NCI-H524 (cell line): ENCODE data around the gene VTCN1.

Experiments used
- DNase-seq, 2 experiments: peaks; one replicate each; lab custom pipeline; 2025; lab: John Stamatoyannopoulos, UW

VTCN1 gene

GRCh38 chr1:117208580-117208979, 2.1 kb downstream of the VTCN1 start:
- no peak for DNase-seq

- DNase-seq, result no peak
These were observed 5.4 kb downstream of the VTCN1 start for GRCh38 chr1:117205368-117205767.

GRCh38 chr1:117201808-117202207, 8.9 kb downstream of the VTCN1 start:
- DNase-seq, result no peak

- DNase-seq, result no peak
These were observed 12.6 kb downstream of the VTCN1 start for GRCh38 chr1:117198097-117198496.

GRCh38 chr1:117189726-117190125, 21.0 kb downstream of the VTCN1 start:
- DNase-seq, result no peak

- DNase-seq, result no peak
These were observed 21.8 kb downstream of the VTCN1 start for GRCh38 chr1:117188816-117189437.

- DNase-seq, result no peak
These were observed 22.4 kb downstream of the VTCN1 start for GRCh38 chr1:117188170-117188815.

GRCh38 chr1:117183112-117183511, 27.6 kb downstream of the VTCN1 start:
- no peak for DNase-seq

GRCh38 chr1:117182319-117182718, 28.4 kb downstream of the VTCN1 start:
- no peak for DNase-seq

GRCh38 chr1:117181630-117182041, 29.1 kb downstream of the VTCN1 start:
- DNase-seq, result no peak

- DNase-seq, result no peak
These were observed 30.4 kb downstream of the VTCN1 start for GRCh38 chr1:117180147-117180967.

GRCh38 chr1:117179471-117179870, 31.3 kb downstream of the VTCN1 start:
- peak in 1 of 2 experiments; percentile 45 for DNase-seq

GRCh38 chr1:117178756-117179155, 32.0 kb downstream of the VTCN1 start:
- DNase-seq, result no peak

- DNase-seq, result no peak
These were observed 33.4 kb downstream of the VTCN1 start for GRCh38 chr1:117177376-117177775.

- no peak for DNase-seq
These were observed 34.1 kb downstream of the VTCN1 start for GRCh38 chr1:117176579-117176978.

GRCh38 chr1:117174851-117175250, 35.9 kb downstream of the VTCN1 start:
- no peak for DNase-seq

- peak; percentile 85 to 92 for DNase-seq
These were observed 37.0 kb downstream of the VTCN1 start for GRCh38 chr1:117173691-117174090.

- DNase-seq, result no peak
These were observed 37.7 kb downstream of the VTCN1 start for GRCh38 chr1:117173006-117173405.

GRCh38 chr1:117171900-117172511, 38.7 kb downstream of the VTCN1 start:
- DNase-seq, result peak; percentile 20 to 76

GRCh38 chr1:117169871-117170596, 40.7 kb downstream of the VTCN1 start:
- no peak for DNase-seq

- DNase-seq, result no peak
These were observed 43.3 kb downstream of the VTCN1 start for GRCh38 chr1:117167402-117167801.

GRCh38 chr1:117166076-117166475, 44.7 kb downstream of the VTCN1 start:
- no peak for DNase-seq
